Measurements from ENCODE around the gene IL20RA. TPM values are rescaled to one million over a fixed set of nuclear protein-coding genes. Genes with fewer than 3 reads are reported as not detected.

IL20RA gene
- total and polyA plus RNA-seq, 2 of the 13 experiments (the other 11 are each of a cell fraction or from before 2014, with no cell fraction given), result not detected

DNA sequence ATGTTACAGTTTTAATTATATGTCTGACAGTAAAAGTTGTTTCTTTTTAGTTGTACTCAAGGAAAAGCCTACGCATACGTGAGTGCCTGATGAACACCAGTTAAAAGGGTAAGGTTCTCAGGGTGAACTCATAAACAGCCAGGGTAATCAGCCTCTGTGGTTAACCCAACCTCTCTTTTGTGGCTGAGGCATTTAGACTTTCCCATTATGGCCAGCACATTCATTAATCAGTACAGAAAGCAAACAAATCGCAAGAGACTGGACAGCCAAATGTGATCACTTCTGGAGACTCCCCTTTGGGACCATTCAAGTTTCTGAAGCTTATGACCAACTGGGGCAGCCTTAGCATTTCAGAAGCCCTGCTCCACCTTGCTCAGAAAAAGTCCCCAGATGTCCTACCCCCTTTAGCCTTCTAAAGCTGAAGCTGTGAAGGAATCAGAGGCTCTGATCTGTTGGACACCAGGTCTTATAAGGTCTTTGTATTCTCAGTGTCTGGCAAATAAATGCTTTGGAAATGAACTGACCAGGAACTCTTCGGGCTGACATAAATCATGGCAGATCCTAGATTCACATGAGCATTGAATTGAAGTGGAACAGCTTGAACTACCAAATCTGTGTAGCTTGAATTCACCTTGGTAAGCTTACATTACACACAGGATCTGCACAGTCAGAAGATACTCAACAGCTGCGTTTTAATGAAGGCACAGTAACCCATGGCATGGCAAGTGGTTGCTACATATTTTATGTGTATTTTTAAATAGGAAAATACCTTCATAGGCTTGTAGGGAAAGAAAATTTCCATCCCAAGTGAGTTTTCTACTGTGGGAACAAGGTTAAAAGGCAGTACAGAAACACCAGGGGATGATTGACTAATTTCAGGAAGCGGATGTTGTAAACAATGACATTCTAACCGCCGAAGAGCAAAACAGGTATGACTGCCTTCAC, 18.7 kb downstream of the IL20RA start:
- Histone ChIP-seq H3K9me3 (ENCODE audit: low read length) (no peaks in the 10 kb centered on the region), H3K36me3 (replicated peaks in 1 of 2; ENCODE audit: control insufficient read depth in 1 of 2, insufficient read depth in 2 of 2, low read length in 2 of 2) (no peaks in the 10 kb centered on the region), H2AFZ (ENCODE audit: low read length) (no peak overlapping the region), H4K20me1 (ENCODE audit: insufficient read depth, low read length) (no peaks in the 10 kb centered on the region), H3K27me3 (ENCODE audit: control insufficient read depth in 1 of 2, insufficient read depth in 2 of 2, low read length in 2 of 2) (peaks cover 0 to 5% of the 10 kb centered on the region in 2 experiments; a peak in 4 of 5 replicates), H3K4me3 (replicated peaks in 1 of 3; ENCODE audit: insufficient read depth in 1 of 3, low read depth in 2 of 3, low read length in 3 of 3) (no peak overlapping the region), H3K4me2 (ENCODE audit: low read depth, low read length) (no peak overlapping the region), H3K79me2 (ENCODE audit: insufficient read depth, low read length) (no peaks in the 10 kb centered on the region), H3K4me1 (ENCODE audit: insufficient read depth, low read length) (no peaks in the 10 kb centered on the region), H3K27ac (ENCODE audit: extremely low read length, insufficient read depth, low read length) (no peak overlapping the region), H3K9ac (ENCODE audit: insufficient read depth, low read depth, low read length) (no peak overlapping the region)
- BruUV-seq (replicated peaks), result no TSS peak
- ATAC-seq, result no peak
- ChIA-PET CTCF (ENCODE audit: low intra/inter-chr PET ratio, low total read pairs) (no interaction called here), POLR2A (no interaction called here)
- FAIRE-seq, result no peak
- TF ChIP-seq ZNF792 (CRISPR knock-in tag; IDR thresholded peaks at IDR 0.05), result no peak
- TF ChIP-seq SIX4 (CRISPR knock-in tag; IDR thresholded peaks at IDR 0.05), result no peak
- TF ChIP-seq POGZ (CRISPR knock-in tag; IDR thresholded peaks at IDR 0.05), result no peak
- TF ChIP-seq HMG20A (CRISPR knock-in tag; IDR thresholded peaks at IDR 0.05; ENCODE audit: borderline replicate concordance), result no peak
- TF ChIP-seq DNMT3B (CRISPR knock-in tag; conservative IDR thresholded peaks at IDR 0.05), result no peak
- TF ChIP-seq HOXA3 (CRISPR knock-in tag; IDR thresholded peaks at IDR 0.05), result no peak
- TF ChIP-seq ZNF30 (CRISPR knock-in tag; IDR thresholded peaks at IDR 0.05), result no peak
- no peak for TF ChIP-seq NFRKB (IDR thresholded peaks at IDR 0.05)
- TF ChIP-seq, protein P1, sequence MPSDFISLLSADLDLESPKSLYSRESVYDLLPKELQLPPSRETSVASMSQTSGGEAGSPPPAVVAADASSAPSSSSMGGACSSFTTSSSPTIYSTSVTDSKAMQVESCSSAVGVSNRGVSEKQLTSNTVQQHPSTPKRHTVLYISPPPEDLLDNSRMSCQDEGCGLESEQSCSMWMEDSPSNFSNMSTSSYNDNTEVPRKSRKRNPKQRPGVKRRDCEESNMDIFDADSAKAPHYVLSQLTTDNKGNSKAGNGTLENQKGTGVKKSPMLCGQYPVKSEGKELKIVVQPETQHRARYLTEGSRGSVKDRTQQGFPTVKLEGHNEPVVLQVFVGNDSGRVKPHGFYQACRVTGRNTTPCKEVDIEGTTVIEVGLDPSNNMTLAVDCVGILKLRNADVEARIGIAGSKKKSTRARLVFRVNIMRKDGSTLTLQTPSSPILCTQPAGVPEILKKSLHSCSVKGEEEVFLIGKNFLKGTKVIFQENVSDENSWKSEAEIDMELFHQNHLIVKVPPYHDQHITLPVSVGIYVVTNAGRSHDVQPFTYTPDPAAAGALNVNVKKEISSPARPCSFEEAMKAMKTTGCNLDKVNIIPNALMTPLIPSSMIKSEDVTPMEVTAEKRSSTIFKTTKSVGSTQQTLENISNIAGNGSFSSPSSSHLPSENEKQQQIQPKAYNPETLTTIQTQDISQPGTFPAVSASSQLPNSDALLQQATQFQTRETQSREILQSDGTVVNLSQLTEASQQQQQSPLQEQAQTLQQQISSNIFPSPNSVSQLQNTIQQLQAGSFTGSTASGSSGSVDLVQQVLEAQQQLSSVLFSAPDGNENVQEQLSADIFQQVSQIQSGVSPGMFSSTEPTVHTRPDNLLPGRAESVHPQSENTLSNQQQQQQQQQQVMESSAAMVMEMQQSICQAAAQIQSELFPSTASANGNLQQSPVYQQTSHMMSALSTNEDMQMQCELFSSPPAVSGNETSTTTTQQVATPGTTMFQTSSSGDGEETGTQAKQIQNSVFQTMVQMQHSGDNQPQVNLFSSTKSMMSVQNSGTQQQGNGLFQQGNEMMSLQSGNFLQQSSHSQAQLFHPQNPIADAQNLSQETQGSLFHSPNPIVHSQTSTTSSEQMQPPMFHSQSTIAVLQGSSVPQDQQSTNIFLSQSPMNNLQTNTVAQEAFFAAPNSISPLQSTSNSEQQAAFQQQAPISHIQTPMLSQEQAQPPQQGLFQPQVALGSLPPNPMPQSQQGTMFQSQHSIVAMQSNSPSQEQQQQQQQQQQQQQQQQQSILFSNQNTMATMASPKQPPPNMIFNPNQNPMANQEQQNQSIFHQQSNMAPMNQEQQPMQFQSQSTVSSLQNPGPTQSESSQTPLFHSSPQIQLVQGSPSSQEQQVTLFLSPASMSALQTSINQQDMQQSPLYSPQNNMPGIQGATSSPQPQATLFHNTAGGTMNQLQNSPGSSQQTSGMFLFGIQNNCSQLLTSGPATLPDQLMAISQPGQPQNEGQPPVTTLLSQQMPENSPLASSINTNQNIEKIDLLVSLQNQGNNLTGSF (CRISPR knock-in tag; IDR thresholded peaks at IDR 0.05), result no peak
- no peak for TF ChIP-seq MEIS2 (CRISPR knock-in tag; IDR thresholded peaks at IDR 0.05)
- TF ChIP-seq TBP (CRISPR knock-in tag; IDR thresholded peaks at IDR 0.05), result no peak
- no peak for TF ChIP-seq RFXANK (CRISPR knock-in tag; IDR thresholded peaks at IDR 0.05)
- TF ChIP-seq EZH2 (conservative IDR thresholded peaks at IDR 0.05; ENCODE audit: low read depth, low read length), result no peak
- TF ChIP-seq MTERF4 (CRISPR knock-in tag; IDR thresholded peaks at IDR 0.05), result no peak
- TF ChIP-seq, protein P2, sequence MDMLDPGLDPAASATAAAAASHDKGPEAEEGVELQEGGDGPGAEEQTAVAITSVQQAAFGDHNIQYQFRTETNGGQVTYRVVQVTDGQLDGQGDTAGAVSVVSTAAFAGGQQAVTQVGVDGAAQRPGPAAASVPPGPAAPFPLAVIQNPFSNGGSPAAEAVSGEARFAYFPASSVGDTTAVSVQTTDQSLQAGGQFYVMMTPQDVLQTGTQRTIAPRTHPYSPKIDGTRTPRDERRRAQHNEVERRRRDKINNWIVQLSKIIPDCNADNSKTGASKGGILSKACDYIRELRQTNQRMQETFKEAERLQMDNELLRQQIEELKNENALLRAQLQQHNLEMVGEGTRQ (IDR thresholded peaks at IDR 0.05; ENCODE audit: low read depth, low read length), result no peak
- TF ChIP-seq, protein P2 (CRISPR knock-in tag; IDR thresholded peaks at IDR 0.05; ENCODE audit: borderline replicate concordance), result no peak
- TF ChIP-seq SRY (CRISPR knock-in tag; IDR thresholded peaks at IDR 0.05), result no peak
- TF ChIP-seq BCL6 (CRISPR knock-in tag; IDR thresholded peaks at IDR 0.05), result no peak
- TF ChIP-seq TOPORS (CRISPR knock-in tag; IDR thresholded peaks at IDR 0.05), result no peak
- no peak for DNase-seq (ENCODE audit: low spot score)
- in situ Hi-C loops (cut with HindIII; ENCODE audit: extremely low pct_ligation_motif_present, low pct_unique_long_range_greater_than_20kb) (no loop called here), intact Hi-C loops (cut with micrococcal nuclease; ENCODE audit: unreplicated experiment) (no loop called here)
- WGBS (ENCODE audit: low lambda C conversion rate), result 17% methylated on average over 8 of the region's 8 CpGs
